HG02571 (cell line): ENCODE results near the gene TYW5.

ENCODE experiments used
- ATAC-seq: cut with Tn5 transposase; IDR thresholded peaks from one replicate; pipeline ENCODE4 v1.9.1; 2021; ENCODE audit warnings: mild to moderate bottlenecking, moderate library complexity; ENCODE audit not compliant: unreplicated experiment

TYW5 gene

GRCh38 chr2:199955339-199956061, at the start of gene TYW5, which contains the start of gene MAIP1:
Gene TYW5, minus strand, starts transcription at chr2:199955491. Its CDS starts 21 bp downstream, at chr2:199955470.
Gene MAIP1, plus strand, starts transcription at chr2:199955582. Its CDS starts 217 bp downstream, at chr2:199955799.
- peak; percentile 81 for ATAC-seq

- ATAC-seq, result no peak
Observed at GRCh38 chr2:200003444-200003843, 48.2 kb upstream of the TYW5 start.

GRCh38 chr2:200000444-200001163, 45.3 kb upstream of the TYW5 start:
- no peak for ATAC-seq

GRCh38 chr2:199999166-199999565, 43.9 kb upstream of the TYW5 start:
- ATAC-seq, result no peak

- ATAC-seq, result no peak
Observed at GRCh38 chr2:199997296-199997695, 42.0 kb upstream of the TYW5 start.

- ATAC-seq, result no peak
Observed at GRCh38 chr2:199994896-199995295, 39.6 kb upstream of the TYW5 start.

GRCh38 chr2:199994371-199994770, 39.1 kb upstream of the TYW5 start:
- no peak for ATAC-seq

GRCh38 chr2:199992296-199992695, 37.0 kb upstream of the TYW5 start:
- ATAC-seq, result no peak

GRCh38 chr2:199991691-199992090, 36.4 kb upstream of the TYW5 start:
- no peak for ATAC-seq

GRCh38 chr2:199989822-199990221, 34.5 kb upstream of the TYW5 start:
- ATAC-seq, result no peak

- ATAC-seq, result no peak
Observed at GRCh38 chr2:199988151-199988550, 32.9 kb upstream of the TYW5 start.

- no peak for ATAC-seq
Observed at GRCh38 chr2:199987586-199987985, 32.3 kb upstream of the TYW5 start.

- no peak for ATAC-seq
Observed at GRCh38 chr2:199985625-199986207, 30.4 kb upstream of the TYW5 start.

- ATAC-seq, result no peak
Observed at GRCh38 chr2:199984755-199985154, 29.5 kb upstream of the TYW5 start.

GRCh38 chr2:199984159-199984558, 28.9 kb upstream of the TYW5 start:
- ATAC-seq, result no peak

GRCh38 chr2:199983534-199983933, 28.2 kb upstream of the TYW5 start:
- no peak for ATAC-seq

GRCh38 chr2:199982126-199982843, 27.0 kb upstream of the TYW5 start:
- ATAC-seq, result no peak

- ATAC-seq, result peak; percentile 54
Observed at GRCh38 chr2:199979832-199980628, 24.7 kb upstream of the TYW5 start.

- ATAC-seq, result no peak
Observed at GRCh38 chr2:199979398-199979797, 24.1 kb upstream of the TYW5 start.

- ATAC-seq, result peak; percentile 52
Observed at GRCh38 chr2:199977984-199978415, 22.7 kb upstream of the TYW5 start.
